ENCODE measurements around the gene TSPAN31.

TSPAN31 gene

GRCh38 chr12:57736741-57737466 is 7.9 kb upstream of the TSPAN31 start:
- no peak for DNase-seq

GRCh38 chr12:57737467-57738460 is 7.1 kb upstream of the TSPAN31 start:
- no peak for DNase-seq

GRCh38 chr12:57738661-57739237 is 6.1 kb upstream of the TSPAN31 start, which contains the start of gene AGAP2:
AGAP2 (minus strand) TSS chr12:57738742; CDS start chr12:57738246, 496 bp downstream.
- peak; percentile 42 for DNase-seq

- no peak for DNase-seq
These were observed 5.5 kb upstream of the TSPAN31 start for GRCh38 chr12:57739387-57739786.

- no peak for DNase-seq
These were observed 4.8 kb upstream of the TSPAN31 start for GRCh38 chr12:57739914-57740538.

GRCh38 chr12:57740656-57741412 is 4.0 kb upstream of the TSPAN31 start:
- DNase-seq: no peak

GRCh38 chr12:57741413-57741789 is 3.4 kb upstream of the TSPAN31 start:
- no peak for DNase-seq

- DNase-seq: no peak
These were observed 2.7 kb upstream of the TSPAN31 start for GRCh38 chr12:57741844-57742738.

GRCh38 chr12:57743769-57744168 is 1.1 kb upstream of the TSPAN31 start:
- no peak for DNase-seq

- DNase-seq: no peak
These were observed 554 bp upstream of the TSPAN31 start for GRCh38 chr12:57744194-57744776.

GRCh38 chr12:57745485-57745881 is 644 bp downstream of the TSPAN31 start:
- DNase-seq: no peak

- no peak for DNase-seq
These were observed 1.2 kb downstream of the TSPAN31 start for GRCh38 chr12:57746025-57746424.

GRCh38 chr12:57749061-57749460 is 4.2 kb downstream of the TSPAN31 start:
- DNase-seq: no peak

GRCh38 chr12:57750561-57751431 is 6.0 kb downstream of the TSPAN31 start:
- no peak for DNase-seq

GRCh38 chr12:57751432-57751787 is 6.6 kb downstream of the TSPAN31 start:
- DNase-seq: no peak

- DNase-seq: peak; percentile 100
These were observed 7.2 kb downstream of the TSPAN31 start, which contains the start of gene CDK4 for GRCh38 chr12:57751788-57752667. CDK4 (minus strand) TSS chr12:57752310; CDS start chr12:57751717, 593 bp downstream.

GRCh38 chr12:57752668-57753000 is 7.8 kb downstream of the TSPAN31 start:
- no peak for DNase-seq

- DNase-seq: no peak
These were observed 9.0 kb downstream of the TSPAN31 start for GRCh38 chr12:57753756-57754337.

All from NCI-H226 (cell line).